GM10847 (cell line): ENCODE measurements around the gene SHMT1.

ENCODE experiments used
- POLR2A ChIP-seq: IDR thresholded peaks from 2 replicates; pipeline ENCODE4 v1.6.1; 2011; ENCODE audit not compliant: insufficient read length; ENCODE audit errors: extremely low read depth

The SHMT1 gene

DNA sequence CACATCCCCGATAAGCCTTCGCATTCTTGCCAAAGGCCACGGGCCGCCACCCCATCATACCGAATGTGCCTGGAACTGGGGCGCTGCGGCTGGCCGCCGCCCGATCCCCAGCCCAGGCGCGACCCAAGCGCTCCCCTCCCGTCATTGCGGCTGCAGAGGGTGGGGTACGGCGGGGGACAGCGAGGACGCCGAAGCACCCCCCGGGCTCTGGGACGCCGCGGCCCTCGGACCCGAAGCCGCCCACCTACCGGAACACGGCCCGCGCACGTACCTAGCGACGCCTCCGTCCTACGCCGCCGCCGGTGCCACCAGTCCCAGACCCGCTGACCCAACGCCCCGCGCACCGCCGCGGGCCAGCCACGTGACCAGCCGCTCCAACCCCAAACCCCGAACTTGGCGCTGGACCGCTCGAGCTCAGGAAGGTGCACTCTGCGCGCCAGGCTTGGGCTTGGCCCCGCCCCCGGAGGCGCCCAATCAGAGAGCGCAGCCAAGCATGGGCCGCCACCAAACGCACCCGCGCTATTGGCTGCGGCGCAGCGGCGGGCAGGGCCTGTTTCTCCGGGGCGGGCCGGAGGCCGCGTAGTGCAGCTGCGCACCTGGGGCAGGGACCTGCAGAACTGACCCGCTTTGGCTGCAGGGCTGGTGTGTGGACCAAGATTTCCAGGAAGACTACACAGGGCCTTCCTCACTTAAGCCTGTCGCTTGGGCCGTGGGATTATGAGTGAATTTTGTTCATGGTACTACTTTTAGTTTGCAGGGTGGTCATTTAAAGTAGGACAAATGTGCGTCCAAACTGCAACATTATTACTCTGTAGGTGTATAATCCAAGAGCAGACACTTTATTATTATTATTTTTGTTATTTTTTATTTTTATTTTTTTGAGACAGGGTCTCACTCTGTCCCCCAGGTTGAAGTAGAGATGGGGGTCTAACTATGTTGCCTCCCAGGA, at the start of gene SHMT1:
Gene SHMT1, minus strand, starts transcription at position 450 of the 949 bp plus-strand sequence. CDS start 7,569 bp downstream, outside the sequence.
- peak; percentile 87 for TF ChIP-seq POLR2A

DNA sequence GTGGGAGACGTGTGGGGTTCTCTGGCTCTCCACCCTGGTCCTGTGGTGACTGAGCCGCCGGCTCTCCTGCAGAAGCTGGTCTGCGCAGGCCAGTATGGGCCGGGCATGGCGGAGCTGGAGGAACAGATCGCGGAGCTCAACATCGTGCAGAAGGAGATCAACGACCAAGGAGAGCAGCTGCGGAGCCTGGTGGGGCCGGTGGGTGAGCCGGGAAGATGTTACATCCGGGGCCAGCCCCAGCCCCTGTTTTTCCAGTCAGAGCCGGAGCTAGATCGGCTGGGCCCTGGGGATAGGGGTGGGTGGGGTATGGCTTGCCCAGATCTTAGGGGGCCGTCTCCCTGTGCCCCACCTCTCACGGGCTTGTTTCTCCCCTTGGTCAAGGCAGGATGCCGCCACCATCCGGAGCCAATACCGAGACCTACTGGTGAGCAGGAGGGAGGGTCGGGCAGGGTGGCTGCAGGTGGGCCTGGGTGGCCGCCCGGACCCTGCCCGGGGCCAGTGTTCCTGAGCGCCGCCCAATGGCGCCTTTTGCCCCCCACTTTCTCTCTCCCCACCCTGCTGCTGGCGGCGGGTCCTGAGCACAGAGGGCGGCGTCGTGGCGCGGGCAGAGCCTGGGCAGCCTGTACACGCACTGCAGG, 19.2 kb upstream of the SHMT1 start:
- no peak for TF ChIP-seq POLR2A

DNA sequence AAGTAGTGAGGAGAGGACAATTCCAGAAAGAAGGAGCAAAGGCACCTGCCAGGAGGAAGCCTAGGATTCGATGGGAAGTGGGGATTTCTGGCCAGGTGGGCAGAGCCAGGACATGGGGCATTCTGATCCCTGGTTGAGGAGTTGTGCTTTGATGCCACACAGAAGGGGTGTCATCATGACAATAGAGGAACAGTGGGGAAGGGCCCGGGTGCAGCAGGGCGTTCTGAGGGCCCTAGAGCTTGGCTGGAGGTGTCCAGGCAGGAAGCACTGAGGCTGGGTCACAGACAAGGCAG, 18.5 kb upstream of the SHMT1 start:
- TF ChIP-seq POLR2A: no peak

DNA sequence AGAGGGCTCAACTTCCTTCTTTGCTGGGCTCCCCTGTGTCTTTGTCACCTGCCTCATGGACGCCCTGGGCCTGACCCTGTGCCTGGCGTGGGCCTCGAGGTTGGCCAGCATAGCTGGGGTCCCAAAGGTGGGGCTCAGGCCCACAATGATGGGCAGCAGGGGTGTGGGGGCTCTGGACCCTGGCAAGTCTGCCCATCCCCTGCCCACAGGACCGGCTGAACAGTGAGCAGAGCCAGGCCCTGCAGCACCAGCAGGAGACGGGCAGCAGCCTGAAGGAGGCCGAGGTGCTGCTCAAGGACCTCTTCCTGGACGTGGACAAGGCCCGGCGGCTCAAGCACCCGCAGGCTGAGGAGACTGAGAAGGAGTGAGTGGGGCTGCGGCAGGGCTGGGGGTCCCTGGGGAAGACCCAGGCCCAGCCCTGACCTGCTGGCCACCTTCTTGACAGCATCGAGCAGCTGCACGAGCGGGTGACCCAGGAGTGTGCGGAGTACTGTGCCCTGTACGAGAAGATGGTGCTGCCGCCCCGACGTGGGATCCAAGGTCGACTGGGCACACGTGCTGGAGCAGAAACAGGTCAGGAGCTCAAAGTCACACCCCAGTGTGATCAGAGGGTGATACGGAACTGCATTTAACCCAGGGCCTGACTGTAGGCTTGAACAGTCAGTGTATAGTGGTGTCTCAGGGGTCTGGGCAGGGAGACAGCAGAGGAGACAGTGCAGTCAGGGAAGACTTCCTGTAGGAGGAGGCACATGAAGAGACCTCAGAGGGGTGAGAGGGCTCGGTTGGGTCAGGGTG, 18.0 kb upstream of the SHMT1 start:
- TF ChIP-seq POLR2A: no peak

DNA sequence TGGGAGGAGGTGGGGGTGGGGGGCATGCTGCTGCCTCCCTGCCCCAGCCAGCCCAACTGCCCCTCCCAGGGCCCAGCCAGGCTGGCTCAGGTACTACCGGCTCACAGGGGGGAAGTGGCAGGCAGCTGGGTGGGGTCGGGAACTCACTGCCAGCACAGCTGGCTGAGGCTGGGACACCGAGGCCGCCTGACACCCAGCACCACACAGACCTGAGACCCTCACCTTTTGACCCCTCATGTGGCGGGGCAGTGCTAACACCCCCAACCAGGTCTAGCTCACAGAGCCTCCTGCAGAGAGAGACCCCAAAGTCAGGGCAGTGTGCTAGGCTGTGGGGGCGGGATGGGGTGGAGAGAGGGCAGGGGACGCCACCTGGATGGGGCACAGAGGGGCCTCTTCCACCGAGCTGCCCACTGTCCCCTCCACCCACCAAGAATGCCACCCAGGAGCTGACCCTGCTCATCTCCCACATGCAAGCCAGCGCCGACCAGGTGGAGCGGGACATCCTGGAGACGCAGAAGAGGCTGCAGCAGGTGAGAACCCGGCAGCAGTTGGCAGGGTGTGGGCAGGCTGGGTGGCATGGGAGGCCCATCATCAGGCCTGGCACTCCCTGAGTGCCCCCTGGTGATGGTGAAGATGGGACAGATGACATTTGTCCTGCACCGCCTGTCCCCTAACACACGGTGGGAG, 17.3 kb upstream of the SHMT1 start:
- no peak for TF ChIP-seq POLR2A

DNA sequence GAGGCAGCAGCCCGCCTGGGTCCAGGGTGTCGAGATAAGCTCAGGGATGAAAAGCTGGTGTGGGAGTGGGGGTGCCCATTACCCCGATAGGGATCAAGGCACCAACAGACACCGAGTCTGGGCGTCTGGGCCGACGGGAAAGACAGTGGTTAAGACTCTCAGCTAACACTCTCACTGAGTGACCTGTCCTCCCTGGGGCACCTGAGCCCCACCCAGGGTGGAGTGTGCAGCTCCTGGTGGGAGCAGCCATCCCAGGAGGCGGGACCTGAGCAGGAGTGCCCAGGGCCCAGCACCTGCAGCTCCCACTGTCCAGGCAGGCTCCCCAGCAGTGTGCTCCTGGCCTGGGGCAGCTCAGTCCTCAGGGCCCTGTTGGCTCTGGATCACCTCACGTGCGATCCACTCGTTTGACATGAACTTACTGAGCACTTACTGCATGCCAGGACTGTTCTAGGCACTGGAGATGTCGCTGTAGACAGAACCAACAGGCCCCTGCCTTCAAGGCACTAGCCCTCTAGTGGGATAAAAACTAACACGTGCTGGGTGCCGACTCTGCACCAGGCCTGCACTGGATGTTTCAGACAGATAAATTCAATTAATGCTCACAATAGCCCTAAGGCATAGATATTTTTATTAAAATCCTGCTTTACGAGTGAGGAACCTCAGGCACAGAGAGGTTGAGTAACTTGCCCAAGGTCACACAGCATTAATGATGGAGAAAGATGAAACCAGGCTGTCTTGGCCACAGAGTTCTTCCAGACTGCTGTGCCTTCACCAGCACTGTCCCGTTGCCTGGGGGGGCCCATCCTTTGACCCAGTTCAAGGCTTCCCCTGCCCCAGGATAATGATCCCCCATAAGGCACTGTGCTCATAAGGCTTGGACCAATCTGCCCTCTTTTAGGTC, 16.1 kb upstream of the SHMT1 start:
- no peak for TF ChIP-seq POLR2A

DNA sequence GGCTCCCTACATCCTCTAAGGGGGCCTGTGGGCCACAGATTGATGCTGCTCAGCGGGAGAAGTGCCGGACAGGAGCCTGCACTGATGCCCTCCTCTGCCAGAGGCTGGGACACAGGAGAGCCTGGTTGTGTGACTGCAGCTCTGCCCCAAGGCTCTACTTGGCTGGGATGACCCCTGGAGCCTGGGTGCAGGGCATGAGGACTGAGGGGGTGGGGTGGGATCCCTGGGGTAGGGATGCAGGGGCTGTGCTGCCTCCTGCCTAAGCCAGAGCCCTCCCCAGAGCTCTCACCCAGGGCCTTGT, 14.8 kb upstream of the SHMT1 start:
- TF ChIP-seq POLR2A: no peak

DNA sequence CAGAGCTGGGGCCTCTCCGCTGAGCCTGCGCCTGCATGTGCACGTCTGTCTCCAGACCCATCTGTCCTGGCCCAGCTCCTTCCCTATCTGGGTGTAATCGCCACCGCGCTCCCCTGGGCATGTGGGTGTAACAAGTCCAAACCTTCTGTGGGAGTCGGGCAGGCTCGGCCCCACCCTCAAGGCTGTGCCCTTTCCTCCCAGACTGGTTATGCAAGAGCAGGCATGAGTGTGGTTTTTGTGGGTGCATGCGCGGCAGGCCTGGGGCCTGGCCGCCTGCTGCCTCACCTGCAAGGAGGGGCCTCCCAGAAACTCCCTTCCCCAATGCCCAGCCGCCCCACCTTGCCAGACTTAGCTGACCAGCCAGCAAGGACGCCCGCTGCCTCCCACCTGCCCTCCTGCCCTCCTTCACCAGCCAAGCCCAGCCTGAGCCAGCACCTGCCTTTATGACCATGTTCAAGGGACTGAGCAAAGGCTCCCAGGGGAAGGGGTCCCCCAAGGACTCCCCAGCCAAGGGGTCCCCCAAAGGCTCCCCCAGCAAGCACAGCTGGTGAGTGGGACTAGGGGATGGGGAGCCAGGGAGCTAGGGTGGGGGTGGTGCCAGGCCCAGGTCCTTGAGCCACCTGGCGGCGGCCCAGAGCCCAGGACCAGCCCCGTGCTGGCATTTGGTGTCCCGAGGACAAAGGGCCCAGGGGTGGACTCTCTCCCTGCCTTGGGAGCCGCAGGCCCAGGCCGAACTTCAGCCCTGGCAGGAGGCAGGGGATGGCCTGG, 14.3 kb upstream of the SHMT1 start, which contains the start of gene EVPLL:
Gene EVPLL, plus strand, starts transcription at position 342 of the 768 bp plus-strand sequence. CDS start 3,160 bp downstream, outside the sequence.
- TF ChIP-seq POLR2A: no peak

DNA sequence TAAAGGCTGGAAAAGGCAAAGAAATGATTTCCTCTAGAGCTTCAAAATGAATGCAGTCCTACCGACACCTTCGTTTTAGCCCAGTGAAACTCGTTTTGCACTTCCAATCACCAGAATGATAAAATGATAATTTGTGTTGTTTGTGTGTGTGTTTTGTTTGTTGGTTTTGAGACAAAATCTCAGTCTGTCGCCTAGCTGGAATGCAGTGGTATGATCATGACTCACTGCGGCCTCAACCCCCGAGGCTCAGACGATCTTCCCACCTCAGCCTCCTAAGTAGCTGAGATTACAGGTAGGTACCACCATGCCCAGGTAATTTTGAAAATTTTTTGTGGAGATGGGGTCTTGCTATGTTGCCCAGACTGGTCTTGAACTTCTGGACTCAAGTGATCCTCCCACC, 10.9 kb upstream of the SHMT1 start:
- no peak for TF ChIP-seq POLR2A

DNA sequence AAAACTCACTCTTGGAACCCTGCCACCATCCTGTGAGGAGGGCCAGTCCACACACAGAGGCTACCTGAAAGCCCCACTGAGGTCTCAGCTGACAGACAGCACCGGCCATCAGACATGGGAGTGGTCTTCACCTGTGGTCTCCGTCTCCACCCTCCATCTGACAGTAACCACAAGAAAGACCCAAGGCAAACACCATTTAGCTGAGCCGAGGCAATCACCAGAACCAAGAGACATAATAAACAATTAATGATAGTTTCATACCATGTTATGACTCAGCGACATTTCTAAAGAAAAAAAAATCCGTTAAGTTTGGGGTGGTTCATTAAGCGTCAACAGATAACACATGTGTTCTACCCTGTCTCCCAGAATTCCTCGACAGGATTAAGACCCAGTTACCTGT, 8.1 kb upstream of the SHMT1 start:
- TF ChIP-seq POLR2A: no peak

DNA sequence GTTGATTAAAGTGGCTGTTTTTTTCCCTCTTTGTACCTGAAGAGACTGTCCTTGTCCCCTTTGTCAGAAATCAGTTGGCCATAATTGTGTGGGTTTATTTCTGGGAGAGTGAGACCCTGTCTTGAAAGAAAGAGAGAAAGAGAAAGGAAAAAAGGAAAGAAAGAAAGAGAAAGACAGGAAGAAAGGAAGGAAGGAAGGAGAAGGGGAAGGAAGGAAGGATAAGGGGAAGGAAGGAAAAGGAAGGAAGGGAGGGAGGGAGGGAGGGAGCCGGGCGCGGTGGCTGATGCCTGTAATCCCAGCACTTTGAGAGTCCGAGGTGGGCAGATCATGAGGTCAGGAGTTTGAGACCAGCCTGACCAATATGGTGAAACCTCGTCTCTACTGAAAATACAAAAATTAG, 7.4 kb upstream of the SHMT1 start:
- TF ChIP-seq POLR2A: no peak

DNA sequence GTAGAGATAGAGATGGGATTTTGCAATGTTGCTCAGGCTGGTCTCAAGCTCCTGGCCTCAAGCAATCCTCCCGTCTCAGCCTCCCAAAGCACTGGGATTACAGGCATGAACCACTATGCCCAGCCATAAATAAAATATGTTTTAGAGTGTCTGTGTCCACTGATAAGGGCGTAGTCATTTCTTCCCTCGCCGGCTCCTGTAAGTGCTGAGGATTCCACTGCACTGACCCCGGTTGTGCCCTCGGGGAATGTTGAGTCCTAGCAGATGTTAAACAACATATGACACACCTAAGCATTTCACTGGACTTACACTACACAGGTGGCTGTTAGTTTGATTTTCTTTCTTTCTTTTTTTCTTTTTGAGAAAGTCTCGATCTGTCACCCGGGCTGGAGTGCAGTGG, 5.6 kb upstream of the SHMT1 start:
- TF ChIP-seq POLR2A: no peak

DNA sequence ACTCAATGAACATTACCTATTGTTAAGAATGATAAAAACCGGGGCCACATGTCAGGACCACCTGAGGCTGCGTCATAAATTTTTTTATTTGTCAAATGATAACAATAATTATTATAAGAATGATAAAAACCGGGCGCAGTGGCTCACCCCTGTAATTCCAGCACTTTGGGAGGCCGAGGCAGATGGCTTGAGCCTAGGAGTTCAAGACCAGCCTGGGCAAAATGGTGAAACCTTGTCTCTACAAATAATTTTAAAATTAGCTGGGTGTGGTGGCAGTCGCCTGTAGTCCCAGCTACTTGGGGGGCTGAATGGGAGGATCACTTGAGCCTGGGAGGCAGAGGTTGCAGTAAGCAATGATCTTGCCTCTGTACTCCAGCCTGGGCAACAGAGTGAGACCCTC, 816 bp upstream of the SHMT1 start:
- no peak for TF ChIP-seq POLR2A

DNA sequence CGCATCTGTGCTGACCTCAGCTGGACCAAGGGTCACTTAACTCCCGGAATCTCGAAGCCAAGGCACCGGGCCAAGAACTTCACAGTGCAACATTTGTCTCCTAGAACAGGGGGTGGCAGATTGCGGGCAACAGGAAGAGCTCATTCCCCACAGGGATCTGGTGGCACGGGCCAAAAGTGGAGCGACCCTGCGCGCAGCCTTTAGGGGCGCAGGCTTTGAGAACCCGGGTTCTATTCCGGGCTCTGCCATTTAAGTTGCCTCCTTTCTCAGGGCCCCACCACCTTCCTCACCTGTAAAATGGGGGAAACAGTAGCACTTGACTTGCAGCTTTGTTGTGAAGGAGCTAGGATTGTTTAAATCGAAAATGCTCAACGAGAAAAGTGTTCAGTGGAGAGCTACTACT, 651 bp downstream of the SHMT1 start:
- TF ChIP-seq POLR2A: no peak
